Activated CD4-positive, alpha-beta memory T cell treated with anti-CD3 and anti-CD28 coated beads, Interleukin-2, amount 10 ng/mL, durations not matched to agents 7 days and 5 days (primary cell): ENCODE results near the gene CCDC150. TPM values are rescaled to one million over a fixed set of nuclear protein-coding genes. Genes with fewer than 3 reads are reported as not detected.
"Not testable (repeated sequence)": the region's sequence is repeated elsewhere in the genome, so short reads cannot be mapped to it uniquely, and the experiment has no call there.

Source experiments
- CTCF ChIA-PET: fragments of 350-600 bp; sonication (Branson Sonifier 250); formaldehyde crosslinking; loops from one replicate; lab custom pipeline; 2021; ENCODE audit warnings: antibody characterized with exemption, inconsistent platforms; lab: Charles Lee
- POLR2A ChIA-PET: fragments of 350-600 bp; sonication (Branson Sonifier 250); formaldehyde crosslinking; loops from one replicate; lab custom pipeline; 2021; ENCODE audit warnings: antibody characterized with exemption; lab: Charles Lee
- DNase-seq: peaks from one replicate; pipeline ENCODE4 v3.0.0-alpha.2; 2020
- H3K27ac Mint-ChIP-seq: one replicate; pipeline ENCODE4 v1.8.0; 2021; ENCODE audit warnings: mild to moderate bottlenecking, mixed read lengths
- H3K27me3 Mint-ChIP-seq: one replicate; pipeline ENCODE4 v1.8.0; 2021; ENCODE audit warnings: mixed read lengths
- H3K36me3 Mint-ChIP-seq: one replicate; pipeline ENCODE4 v1.8.0; 2021; ENCODE audit warnings: low read depth, mixed read lengths
- H3K4me1 Mint-ChIP-seq: one replicate; pipeline ENCODE4 v1.8.0; 2021; ENCODE audit warnings: mixed read lengths
- H3K4me3 Mint-ChIP-seq: one replicate; pipeline ENCODE4 v1.8.0; 2021; ENCODE audit warnings: mild to moderate bottlenecking, mixed read lengths
- H3K9me3 Mint-ChIP-seq: one replicate; pipeline ENCODE4 v1.8.0; 2021; ENCODE audit warnings: mixed read lengths
- total RNA-seq, 2 experiments: library from RNA; stranded (reverse); gene quantifications; one replicate each; pipeline ENCODE4 v1.2.3, GENCODE V29; 2021

The CCDC150 gene
- total RNA-seq, 2 experiments from 2014 or later = 11.8 to 12.1 TPM

DNA sequence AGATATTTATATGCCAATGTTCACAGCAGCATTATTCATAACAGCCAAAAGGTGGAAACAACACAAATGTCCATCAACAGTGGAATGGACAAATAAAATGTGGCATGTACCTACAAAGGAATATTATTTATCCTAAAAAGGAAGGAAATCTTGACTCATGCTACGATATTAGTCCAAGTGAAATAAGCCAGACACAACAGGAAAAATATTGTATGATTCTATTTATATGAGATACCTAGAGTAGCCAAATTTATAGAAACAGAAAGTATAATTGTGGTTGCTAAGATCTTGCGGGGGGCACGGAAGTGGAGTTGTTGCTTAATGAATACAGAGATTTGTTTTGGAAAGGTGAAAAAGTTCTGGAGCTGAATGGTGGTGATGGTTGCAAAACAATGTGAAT lies 33.0 kb upstream of the CCDC150 start:
- H3K36me3 Mint-ChIP-seq = no peaks in the 10 kb centered on the region
- ChIA-PET POLR2A (no interaction called here), CTCF (no interaction called here)
- no peak for DNase-seq
- H3K4me1 Mint-ChIP-seq = no peaks in the 10 kb centered on the region
- peaks cover 3% of the 10 kb centered on the region for H3K27me3 Mint-ChIP-seq
- no peak overlapping the region for H3K4me3 Mint-ChIP-seq
- H3K27ac Mint-ChIP-seq = no peak overlapping the region
- H3K9me3 Mint-ChIP-seq = no peaks in the 10 kb centered on the region

DNA sequence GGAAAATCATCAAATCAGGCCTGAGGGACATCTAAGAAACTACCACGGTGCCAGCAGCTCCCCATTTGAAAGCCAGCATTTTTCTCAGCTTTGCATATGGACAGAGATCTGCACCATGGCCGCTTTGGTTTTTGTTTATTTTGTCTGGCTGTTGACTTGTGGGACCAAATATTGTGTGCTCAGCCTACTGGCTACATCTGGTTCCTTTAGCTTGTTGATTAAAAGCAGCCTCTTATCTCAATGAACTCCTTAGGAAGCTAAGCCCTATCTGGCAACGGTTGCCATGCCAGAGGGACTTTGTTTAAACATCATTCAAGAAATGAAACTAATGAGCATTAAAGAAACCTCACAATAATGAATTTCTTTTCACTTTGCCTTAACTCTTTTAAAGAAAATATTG lies 32.4 kb upstream of the CCDC150 start:
- H3K9me3 Mint-ChIP-seq = no peaks in the 10 kb centered on the region
- H3K27me3 Mint-ChIP-seq = peaks cover 3% of the 10 kb centered on the region
- no peaks in the 10 kb centered on the region for H3K36me3 Mint-ChIP-seq
- H3K4me1 Mint-ChIP-seq = no peaks in the 10 kb centered on the region
- POLR2A ChIA-PET = no interaction called here
- no peak overlapping the region for H3K27ac Mint-ChIP-seq
- no peak for DNase-seq
- CTCF ChIA-PET = interaction anchor here (1.6 kb wide), 1 partner anchor 10 kb away, joined by 5 read pairs; no protein-coding TSS in a partner anchor
- no peak overlapping the region for H3K4me3 Mint-ChIP-seq

DNA sequence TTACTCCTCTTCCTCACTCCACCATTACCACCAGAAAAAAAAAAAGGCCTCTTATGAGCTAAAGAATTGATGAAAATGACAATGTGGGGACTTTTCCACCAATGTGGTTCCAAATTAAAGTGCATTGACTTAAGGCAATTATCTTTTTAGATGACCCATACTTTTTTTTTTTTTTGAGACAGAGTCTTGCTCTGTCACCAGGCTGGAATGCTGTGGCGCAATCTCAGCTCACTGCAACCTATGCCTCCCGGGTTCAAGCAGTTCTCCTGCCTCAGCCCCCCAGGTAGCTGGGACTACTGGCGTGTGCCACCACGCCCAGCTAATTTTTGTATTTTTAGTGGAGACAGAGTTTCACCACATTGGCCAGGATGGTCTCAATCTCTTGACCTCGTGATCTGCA lies 31.6 kb upstream of the CCDC150 start:
- CTCF ChIA-PET = interaction anchor here (1.6 kb wide), 1 partner anchor 10 kb away, joined by 5 read pairs; no protein-coding TSS in a partner anchor
- POLR2A ChIA-PET, H3K27ac Mint-ChIP-seq, H3K27me3 Mint-ChIP-seq, H3K9me3 Mint-ChIP-seq, H3K4me3 Mint-ChIP-seq, H3K4me1 Mint-ChIP-seq, H3K36me3 Mint-ChIP-seq, DNase-seq: not testable (repeated sequence)

GRCh38 chr2:196609806-196610205 lies 29.7 kb upstream of the CCDC150 start:
- H3K27me3 Mint-ChIP-seq = peaks cover 3% of the 10 kb centered on the region
- H3K36me3 Mint-ChIP-seq = no peaks in the 10 kb centered on the region
- H3K27ac Mint-ChIP-seq = no peak overlapping the region
- no peaks in the 10 kb centered on the region for H3K9me3 Mint-ChIP-seq
- POLR2A ChIA-PET = no interaction called here
- H3K4me3 Mint-ChIP-seq = no peak overlapping the region
- no peak for DNase-seq
- CTCF ChIA-PET = no interaction called here
- no peaks in the 10 kb centered on the region for H3K4me1 Mint-ChIP-seq

DNA sequence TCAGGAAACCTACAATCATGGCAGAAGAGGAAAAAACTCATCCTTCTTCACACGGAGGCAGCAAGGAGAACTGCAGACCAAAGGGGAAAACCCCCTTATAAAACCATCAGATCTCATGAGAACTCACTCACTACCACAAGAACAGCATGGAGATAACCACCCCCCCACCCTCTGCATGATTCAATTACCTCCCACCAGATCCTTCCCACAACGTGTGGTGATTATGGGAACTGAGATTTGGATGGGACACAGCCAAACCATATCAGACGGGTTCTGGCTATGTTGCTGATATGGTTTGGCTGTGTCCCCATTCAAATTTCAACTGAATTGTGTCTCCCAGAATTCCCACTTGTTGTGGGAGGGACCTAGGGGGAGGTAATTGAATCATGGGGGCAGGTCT lies 28.7 kb upstream of the CCDC150 start:
- H3K4me3 Mint-ChIP-seq = no peak overlapping the region
- no peak overlapping the region for H3K27ac Mint-ChIP-seq
- H3K27me3 Mint-ChIP-seq = peaks cover 6% of the 10 kb centered on the region
- ChIA-PET CTCF (no interaction called here), POLR2A (no interaction called here)
- no peaks in the 10 kb centered on the region for H3K9me3 Mint-ChIP-seq
- H3K36me3 Mint-ChIP-seq = no peaks in the 10 kb centered on the region
- no peaks in the 10 kb centered on the region for H3K4me1 Mint-ChIP-seq
- no peak for DNase-seq

DNA sequence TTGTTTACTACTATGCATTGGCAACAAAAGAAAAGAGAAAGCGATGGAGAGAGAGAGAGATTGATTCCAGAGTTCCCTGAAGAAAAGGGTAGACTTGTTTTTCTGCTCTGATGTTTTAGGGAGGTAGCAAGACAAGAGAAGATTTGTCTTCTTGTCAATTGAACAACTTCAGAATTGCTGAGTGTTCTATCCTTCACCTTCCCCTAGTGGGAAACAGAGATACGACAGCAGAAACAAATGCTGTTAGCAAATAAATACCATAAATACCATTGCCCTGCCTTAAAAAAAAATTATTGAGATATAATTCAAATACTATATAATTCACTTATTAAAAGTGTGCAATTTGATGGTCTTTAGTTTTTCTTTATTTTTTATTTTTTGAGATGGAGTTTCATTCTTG lies 26.2 kb upstream of the CCDC150 start:
- DNase-seq = no peak
- H3K27ac Mint-ChIP-seq = no peak overlapping the region
- no peak overlapping the region for H3K4me3 Mint-ChIP-seq
- H3K27me3 Mint-ChIP-seq = peaks cover 6% of the 10 kb centered on the region
- H3K4me1 Mint-ChIP-seq = no peaks in the 10 kb centered on the region
- H3K36me3 Mint-ChIP-seq = no peaks in the 10 kb centered on the region
- H3K9me3 Mint-ChIP-seq = no peaks in the 10 kb centered on the region
- CTCF ChIA-PET = no interaction called here
- POLR2A ChIA-PET = no interaction called here

GRCh38 chr2:196617430-196617829 lies 22.1 kb upstream of the CCDC150 start:
- ChIA-PET CTCF (interaction anchor here (1.1 kb wide), 1 partner anchor 9 kb away, joined by 5 read pairs; no protein-coding TSS in a partner anchor), POLR2A (no interaction called here)
- H3K4me3 Mint-ChIP-seq = no peak overlapping the region
- no peaks in the 10 kb centered on the region for H3K36me3 Mint-ChIP-seq
- H3K27me3 Mint-ChIP-seq = peaks cover 23% of the 10 kb centered on the region
- H3K4me1 Mint-ChIP-seq = no peaks in the 10 kb centered on the region
- H3K27ac Mint-ChIP-seq = no peak overlapping the region
- no peaks in the 10 kb centered on the region for H3K9me3 Mint-ChIP-seq
- DNase-seq = no peak

DNA sequence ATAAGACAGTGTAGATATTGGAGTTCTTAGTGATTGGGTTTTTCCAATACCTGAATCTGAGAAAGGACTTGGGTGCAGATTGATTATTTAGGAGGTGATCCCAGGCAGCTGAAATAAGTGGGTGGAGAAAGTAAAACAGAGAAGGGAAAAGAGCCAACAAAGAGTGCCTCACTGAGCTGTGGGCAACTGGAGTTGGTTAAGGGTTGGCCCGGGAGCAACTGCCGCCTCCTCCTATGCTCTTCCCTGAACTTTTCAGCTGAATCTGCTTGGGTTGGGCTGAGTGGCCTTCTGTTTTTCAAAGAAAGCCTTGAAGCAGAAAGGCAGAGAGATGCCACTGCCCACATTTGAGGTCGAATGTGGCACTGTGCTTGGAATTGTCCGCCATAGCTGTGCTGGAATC lies 20.9 kb upstream of the CCDC150 start:
- Mint-ChIP-seq H3K36me3 (no peaks in the 10 kb centered on the region), H3K27ac (no peak overlapping the region), H3K27me3 (peaks cover 33% of the 10 kb centered on the region), H3K4me3 (no peak overlapping the region), H3K4me1 (no peaks in the 10 kb centered on the region), H3K9me3 (no peaks in the 10 kb centered on the region)
- POLR2A ChIA-PET = no interaction called here
- CTCF ChIA-PET = no interaction called here
- no peak for DNase-seq

GRCh38 chr2:196630531-196630930 lies 9.0 kb upstream of the CCDC150 start:
- peaks cover 11% of the 10 kb centered on the region for H3K9me3 Mint-ChIP-seq
- H3K36me3 Mint-ChIP-seq = peaks cover 3% of the 10 kb centered on the region
- no peak for DNase-seq
- H3K4me3 Mint-ChIP-seq = no peak overlapping the region
- no peak overlapping the region for H3K27ac Mint-ChIP-seq
- ChIA-PET POLR2A (no interaction called here), CTCF (no interaction called here)
- no peaks in the 10 kb centered on the region for H3K4me1 Mint-ChIP-seq
- H3K27me3 Mint-ChIP-seq = peaks cover 29% of the 10 kb centered on the region

- no peak for DNase-seq
- POLR2A ChIA-PET = no interaction called here
- H3K36me3 Mint-ChIP-seq = peaks cover 3% of the 10 kb centered on the region
- H3K27me3 Mint-ChIP-seq = peaks cover 23% of the 10 kb centered on the region
- peaks cover 11% of the 10 kb centered on the region for H3K4me1 Mint-ChIP-seq
- peaks cover 11% of the 10 kb centered on the region for H3K9me3 Mint-ChIP-seq
- H3K4me3 Mint-ChIP-seq = no peak overlapping the region
- CTCF ChIA-PET = no interaction called here
- H3K27ac Mint-ChIP-seq = no peak overlapping the region
These were observed 4.4 kb upstream of the CCDC150 start for GRCh38 chr2:196635156-196635555.

- Mint-ChIP-seq H3K9me3 (no peaks in the 10 kb centered on the region), H3K27ac (no peak overlapping the region), H3K27me3 (peaks cover 7% of the 10 kb centered on the region), H3K36me3 (no peaks in the 10 kb centered on the region), H3K4me1 (peaks cover 28% of the 10 kb centered on the region), H3K4me3 (peak overlapping the region; percentile 89)
- no peak for DNase-seq
- ChIA-PET POLR2A (interaction anchor here (1.1 kb wide), 1 partner anchor 161 kb away, joined by 6 read pairs; the partner anchor contains the start of gene GTF3C3), CTCF (interaction anchor here (1.0 to 2.5 kb wide), 4 partner anchors 47 to 571 kb away, joined by 3 to 8 read pairs (median 4); partner anchors contain the start of gene DNAH7)
These were observed 750 bp upstream of the CCDC150 start for GRCh38 chr2:196638765-196639164.

DNA sequence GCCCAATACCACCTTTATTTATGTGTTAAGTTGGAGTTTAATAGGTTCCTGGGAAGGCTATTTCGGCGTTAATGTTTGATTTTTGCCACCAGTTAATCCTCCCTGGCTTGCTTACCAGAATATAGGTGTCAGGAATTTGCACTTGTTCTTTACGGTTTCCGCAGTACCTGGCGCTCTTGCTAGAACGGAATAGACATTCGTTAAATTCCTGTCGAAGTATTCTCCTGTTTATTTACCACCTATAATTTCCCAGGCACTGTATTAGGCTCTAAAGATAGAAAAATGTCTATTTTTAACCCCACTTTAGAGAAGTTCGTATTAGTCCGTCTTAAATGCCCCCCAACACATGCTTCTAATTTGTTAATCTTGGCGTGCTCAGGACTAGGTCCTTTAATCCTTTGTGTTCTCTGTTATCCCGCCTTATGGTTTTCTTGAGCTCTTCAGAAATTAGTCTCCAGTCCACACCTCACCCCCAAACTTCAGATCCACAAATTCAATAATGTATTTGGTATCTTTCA lies 575 bp downstream of the CCDC150 start:
- no peaks in the 10 kb centered on the region for H3K36me3 Mint-ChIP-seq
- ChIA-PET CTCF (interaction anchor here (0.8 to 2.5 kb wide), 3 partner anchors 110 to 572 kb away, joined by 3 to 8 read pairs (median 5); partner anchors contain the start of gene DNAH7), POLR2A (interaction anchor here (1.1 to 1.2 kb wide), 2 partner anchors 15 to 159 kb away, joined by 3 to 6 read pairs; partner anchors contain the start of gene GTF3C3)
- no peaks in the 10 kb centered on the region for H3K9me3 Mint-ChIP-seq
- H3K27me3 Mint-ChIP-seq = peaks cover 7% of the 10 kb centered on the region
- H3K4me1 Mint-ChIP-seq = peaks cover 28% of the 10 kb centered on the region
- H3K27ac Mint-ChIP-seq = peak overlapping the region; percentile 63
- DNase-seq = no peak
- H3K4me3 Mint-ChIP-seq = peak overlapping the region; percentile 89

- Mint-ChIP-seq H3K27me3 (no peaks in the 10 kb centered on the region), H3K27ac (no peak overlapping the region), H3K4me1 (no peaks in the 10 kb centered on the region), H3K4me3 (no peak overlapping the region), H3K36me3 (peaks cover 66% of the 10 kb centered on the region), H3K9me3 (peaks cover 43% of the 10 kb centered on the region)
- no peak for DNase-seq
- ChIA-PET POLR2A (no interaction called here), CTCF (no interaction called here)
These were observed 9.7 kb downstream of the CCDC150 start for GRCh38 chr2:196649202-196649601.
